K562 treated with DMSO at 1 percent for 48 hours (cell line): Measurements from ENCODE around the gene OXLD1. TPM values are rescaled to one million over a fixed set of nuclear protein-coding genes. Genes with fewer than 3 reads are reported as not detected.

Source experiments
- total RNA-seq: library from RNA; unstranded; fragments of 300-600 nt; gene quantifications from 2 replicates; pipeline ENCODE4 v1.2.3, GENCODE V29; 2022; ENCODE audit warnings: low replicate concordance; ENCODE audit errors: extremely low read depth

OXLD1 gene
- total RNA-seq = not detected in 2 replicates

DNA sequence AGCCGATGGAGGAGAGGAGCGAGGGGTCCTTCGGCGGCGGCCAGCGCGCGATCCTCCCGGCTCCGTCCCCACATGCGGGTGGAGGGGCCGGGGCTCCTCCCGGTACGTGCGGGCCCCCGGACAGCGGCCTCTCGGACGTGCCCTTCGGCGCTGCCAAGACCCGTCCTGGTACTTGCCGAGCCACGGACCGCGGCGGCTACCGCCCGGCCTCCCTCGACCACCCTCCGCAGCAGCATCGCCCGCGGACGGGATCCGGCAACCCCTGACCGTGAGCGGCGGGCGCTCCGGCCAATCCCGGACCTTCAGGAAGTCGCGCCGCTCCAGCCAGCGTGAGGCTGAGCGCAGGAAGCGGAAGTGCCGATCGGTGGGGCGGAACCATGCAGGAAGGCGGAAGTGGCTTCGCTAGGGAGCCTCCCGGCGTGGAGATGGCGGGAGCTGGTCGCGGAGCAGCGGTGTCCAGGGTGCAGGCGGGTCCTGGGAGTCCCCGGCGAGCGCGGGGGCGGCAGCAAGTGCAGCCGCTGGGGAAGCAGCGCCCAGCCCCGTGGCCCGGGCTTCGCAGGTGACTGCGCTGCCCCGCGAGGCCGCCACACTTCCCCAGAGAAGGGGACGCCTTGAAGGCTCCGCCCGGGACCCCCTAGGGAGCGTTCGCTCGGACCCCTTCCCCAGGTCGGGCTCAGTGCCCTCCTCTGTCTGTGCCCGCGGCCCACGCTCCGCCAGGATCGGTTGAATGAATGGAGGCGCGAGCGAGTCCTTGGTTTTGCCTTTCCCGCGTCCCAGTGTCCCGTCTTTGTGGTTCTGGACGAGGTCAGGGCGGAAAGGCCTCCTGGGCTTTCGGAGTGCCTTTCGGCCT, at the start of gene OXLD1, which contains the start of gene CCDC137:
TSS of gene OXLD1 (minus strand) at position 264 of the 850 bp plus-strand sequence. CDS start at position 236, 28 bp downstream.
TSS of gene CCDC137 (plus strand) at position 396 of the 850 bp plus-strand sequence. CDS start at position 426, 30 bp downstream.

DNA sequence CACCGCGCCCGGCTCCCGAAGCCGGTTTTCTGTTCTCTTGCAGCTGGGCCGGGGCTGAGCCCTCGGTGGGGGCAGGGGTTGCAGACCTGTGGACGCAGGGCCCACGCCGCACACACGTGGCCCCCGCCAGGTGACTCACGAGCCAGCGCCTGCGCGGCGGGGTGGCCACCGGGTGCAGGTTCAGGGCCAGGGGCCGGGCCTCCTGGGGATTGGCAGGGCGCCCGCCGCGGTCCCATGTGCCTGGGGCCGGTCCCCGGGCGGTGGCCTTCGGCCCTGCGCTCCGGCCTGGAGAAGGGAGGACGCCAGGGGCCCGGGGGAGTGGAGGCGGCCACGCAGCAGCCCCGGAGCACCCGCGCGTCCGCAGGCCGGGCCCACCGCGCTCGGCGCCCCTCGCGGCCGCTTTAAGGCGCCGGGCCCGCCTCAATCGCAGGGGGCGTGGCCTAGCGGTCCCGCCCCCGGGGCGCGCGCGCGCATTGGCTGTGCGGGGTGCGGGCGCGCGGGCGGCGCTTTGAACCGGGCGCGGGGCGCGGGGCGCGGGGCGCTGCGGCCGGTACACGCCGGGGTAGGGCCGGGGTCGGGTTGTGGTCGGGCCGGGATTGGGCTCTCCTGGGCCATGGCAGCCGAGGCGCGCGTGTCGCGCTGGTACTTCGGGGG, 45.5 kb upstream of the OXLD1 start, which contains the start of gene SLC25A10:
TSS of gene SLC25A10 (plus strand) at position 471 of the 654 bp plus-strand sequence. CDS start at position 614, 143 bp downstream.

GRCh38 chr17:81702934-81703746, 36.7 kb upstream of the OXLD1 start, which contains the start of gene MRPL12:
Gene MRPL12 (plus strand): TSS chr17:81703367. CDS start chr17:81703502, 135 bp downstream.

GRCh38 chr17:81683584-81684441, 17.4 kb upstream of the OXLD1 start, which contains the start of the genes ARL16 and HGS:
Gene ARL16 (minus strand): TSS chr17:81683797. CDS start chr17:81683753, 44 bp downstream.
Gene HGS (plus strand): TSS chr17:81684011. CDS start chr17:81684067, 56 bp downstream.

DNA sequence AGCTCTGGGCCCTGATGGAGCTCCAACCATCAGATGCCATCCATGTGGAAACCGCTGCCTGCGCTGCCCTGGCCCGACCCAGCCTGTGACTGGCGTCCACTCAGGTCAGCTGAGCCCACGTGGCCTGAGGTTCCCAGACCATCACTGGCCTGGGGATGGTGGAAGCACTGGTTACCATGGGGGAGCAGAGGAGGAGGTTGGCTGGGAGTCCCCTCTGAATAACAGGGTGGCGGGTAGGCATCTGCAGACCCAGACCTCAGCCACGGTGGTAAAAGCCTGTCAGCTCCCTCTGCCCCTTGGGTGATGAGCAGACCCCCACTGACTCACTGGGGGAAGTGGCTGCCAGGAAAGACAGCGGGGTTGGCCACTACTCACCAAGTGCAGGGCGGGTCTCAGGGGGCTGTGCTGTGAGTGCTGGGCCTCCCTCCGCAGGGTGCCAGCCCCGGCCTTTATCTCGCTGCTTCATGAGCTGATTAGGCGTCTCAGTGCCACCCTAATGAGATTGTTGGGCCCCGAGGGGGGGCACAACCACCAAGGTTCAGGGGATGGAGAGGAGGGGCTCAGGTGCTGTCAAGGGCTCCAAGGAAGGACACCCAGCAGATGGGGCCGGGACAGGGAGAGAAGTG, 10.2 kb downstream of the OXLD1 start, which contains the start of gene PDE6G:
TSS of gene PDE6G (minus strand) at position 425 of the 626 bp plus-strand sequence. CDS start 3,237 bp downstream, outside the sequence.

DNA sequence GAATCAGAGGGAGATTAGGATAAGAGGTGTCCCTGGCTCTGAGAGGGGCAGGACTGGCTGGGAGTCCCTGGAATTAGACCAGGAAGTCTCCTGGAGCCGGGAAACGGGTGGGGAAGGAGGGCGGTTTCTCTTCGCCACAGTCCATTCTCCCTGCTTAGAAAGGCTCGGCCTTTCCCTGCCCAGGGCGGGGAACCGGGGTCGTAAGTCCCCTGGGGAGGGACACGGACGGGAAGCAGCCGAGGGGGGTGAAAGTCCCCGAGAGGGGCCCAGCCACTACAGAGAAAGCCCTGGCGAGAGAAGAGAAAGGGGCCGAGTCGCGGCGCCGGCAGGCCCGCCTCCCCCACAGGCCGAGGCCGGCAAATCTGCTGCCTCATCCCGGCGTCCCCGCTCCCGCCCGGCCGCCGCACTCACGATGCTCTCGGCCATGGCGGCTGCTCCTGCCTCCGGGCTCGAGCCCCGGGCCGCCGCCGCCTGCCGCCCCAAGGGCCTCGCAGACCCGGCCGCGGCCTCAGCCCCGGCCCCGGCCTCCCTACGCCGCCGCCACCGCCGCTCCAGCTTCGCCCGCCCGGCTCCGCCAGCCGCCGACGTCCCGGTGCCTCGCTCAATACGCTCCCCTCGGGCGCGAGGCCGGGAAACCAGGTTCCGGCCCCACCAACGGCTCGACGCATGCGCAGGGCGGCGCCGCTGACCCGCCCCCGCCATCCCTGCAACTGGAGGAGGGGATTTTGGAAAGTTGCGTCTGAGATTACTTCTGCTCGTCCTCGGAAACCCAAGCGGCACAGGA, 29.7 kb downstream of the OXLD1 start, which contains the start of the genes NPLOC4 and TSPAN10:
TSS of gene NPLOC4 (minus strand) at position 608 of the 784 bp plus-strand sequence. CDS start at position 426, 182 bp downstream.
TSS of gene TSPAN10 (plus strand) at position 692 of the 784 bp plus-strand sequence. CDS start 5,217 bp downstream, outside the sequence.

Other genes starting within 250 kb of the OXLD1 start
- 609 and 621 TPM in 2 replicates for gene ACTG1, start 153.8 kb downstream of the OXLD1 start, total RNA-seq
- gene FSCN2, start 138.2 kb downstream of the OXLD1 start, total RNA-seq = not detected in 2 replicates
- gene FAAP100, start 114.3 kb downstream of the OXLD1 start, total RNA-seq = not detected in 2 replicates
- not detected in 2 replicates for gene NPLOC4, start 29.5 kb downstream of the OXLD1 start, total RNA-seq
- gene TSPAN10, start 29.4 kb downstream of the OXLD1 start, total RNA-seq = not detected in 2 replicates
- gene PDE6G, start 10.1 kb downstream of the OXLD1 start, total RNA-seq = not detected in 2 replicates
- not detected in 2 replicates for gene CCDC137, start 132 bp upstream of the OXLD1 start, total RNA-seq
- not detected in 2 replicates for gene ARL16, start 17.2 kb upstream of the OXLD1 start, total RNA-seq
- gene HGS, start 17.4 kb upstream of the OXLD1 start, total RNA-seq = not detected in 2 replicates
- not detected in 2 replicates for gene MRPL12, start 36.8 kb upstream of the OXLD1 start, total RNA-seq
- gene SLC25A10, start 45.7 kb upstream of the OXLD1 start, total RNA-seq = not detected in 2 replicates
- gene GCGR, start 137.5 kb upstream of the OXLD1 start, total RNA-seq = not detected in 2 replicates
- not detected in 2 replicates for gene MCRIP1, start 166.7 kb upstream of the OXLD1 start, total RNA-seq
- gene PPP1R27, start 168.4 kb upstream of the OXLD1 start, total RNA-seq = not detected in 2 replicates
- 1,566 TPM in 1 of 2 replicates, not detected in the other for gene P4HB, start 193.9 kb upstream of the OXLD1 start, total RNA-seq
- gene ARHGDIA, start 204.7 kb upstream of the OXLD1 start, total RNA-seq = 847 TPM in 1 of 2 replicates, not detected in the other
- not detected in 2 replicates for gene ALYREF, start 225.0 kb upstream of the OXLD1 start, total RNA-seq
- 1,946 TPM in 1 of 2 replicates, not detected in the other for gene ANAPC11, start 225.1 kb upstream of the OXLD1 start, total RNA-seq
- gene NPB, start 235.6 kb upstream of the OXLD1 start, total RNA-seq = not detected in 2 replicates
- not detected in 2 replicates for gene PCYT2, start 244.8 kb upstream of the OXLD1 start, total RNA-seq